GM23248 (cell line): Measurements from ENCODE around the gene USF1. TPM values are rescaled to one million over a fixed set of nuclear protein-coding genes. Genes with fewer than 3 reads are reported as not detected.
A peak's percentile ranks its signal among the peaks of the same experiment; 100 is the strongest.

Source experiments
- DNase-seq: peaks from one replicate; pipeline ENCODE4 v3.0.0-alpha.2; 2015
- H2AFZ ChIP-seq: fragments of 200-600 bp; sonication (generic); 2 replicates; pipeline ENCODE4 v1.6.1; 2016; ENCODE audit warnings: antibody characterized with exemption
- H3F3A ChIP-seq: fragments of 200-600 bp; sonication (generic); 2 replicates; pipeline ENCODE4 v1.6.1; 2016; ENCODE audit warnings: mild to moderate bottlenecking, antibody characterized with exemption, mixed run types; ENCODE audit not compliant: insufficient read depth
- H3K27ac ChIP-seq: fragments of 200-600 bp; sonication (generic); 2 replicates; pipeline ENCODE4 v1.5.1; 2016; ENCODE audit warnings: mild to moderate bottlenecking
- H3K27me3 ChIP-seq: fragments of 200-600 bp; sonication (generic); replicated peaks from 2 replicates; pipeline ENCODE4 v1.6.1; 2016; ENCODE audit warnings: mild to moderate bottlenecking; ENCODE audit not compliant: insufficient read depth
- H3K36me3 ChIP-seq: fragments of 200-600 bp; sonication (generic); 2 replicates; pipeline ENCODE4 v1.6.1; 2016; ENCODE audit warnings: low read depth, mild to moderate bottlenecking
- H3K4me1 ChIP-seq: fragments of 200-600 bp; sonication (generic); 2 replicates; pipeline ENCODE4 v1.6.1; 2016; ENCODE audit warnings: mild to moderate bottlenecking; ENCODE audit not compliant: insufficient read depth
- H3K4me2 ChIP-seq: fragments of 200-600 bp; sonication (generic); one replicate; pipeline ENCODE4 v1.6.1; 2016; ENCODE audit warnings: mild to moderate bottlenecking; ENCODE audit not compliant: unreplicated experiment
- H3K4me3 ChIP-seq: fragments of 200-600 bp; sonication (generic); 2 replicates; pipeline ENCODE4 v1.5.1; 2016; ENCODE audit warnings: mild to moderate bottlenecking
- H3K79me2 ChIP-seq: fragments of 200-600 bp; sonication (generic); 2 replicates; pipeline ENCODE4 v1.6.1; 2016; ENCODE audit warnings: mild to moderate bottlenecking; ENCODE audit not compliant: insufficient read depth
- H3K9ac ChIP-seq: fragments of 200-600 bp; sonication (generic); 2 replicates; pipeline ENCODE4 v1.6.1; 2016; ENCODE audit warnings: mild to moderate bottlenecking
- H3K9me2 ChIP-seq: fragments of 200-600 bp; sonication (generic); 2 replicates; pipeline ENCODE4 v1.6.1; 2016; ENCODE audit warnings: mixed run types, mild to moderate bottlenecking, moderate library complexity; ENCODE audit not compliant: insufficient read depth
- H3K9me3 ChIP-seq: fragments of 200-600 bp; sonication (generic); one replicate; pipeline ENCODE4 v1.6.1; 2017; ENCODE audit warnings: low read depth
- H4K20me1 ChIP-seq: fragments of 200-600 bp; sonication (generic); 2 replicates; pipeline ENCODE4 v1.6.0; 2016; ENCODE audit not compliant: insufficient read depth
- EZH2 ChIP-seq: fragments of 200-600 bp; sonication (generic); IDR thresholded peaks from 2 replicates; pipeline ENCODE4 v1.6.1; 2018; ENCODE audit warnings: antibody characterized with exemption, mild to moderate bottlenecking; ENCODE audit not compliant: insufficient read depth, poor library complexity, severe bottlenecking
- EZH2phosphoT487 ChIP-seq: fragments of 200-600 bp; sonication (generic); IDR thresholded peaks from 2 replicates; pipeline ENCODE4 v1.6.1; 2018; ENCODE audit warnings: antibody characterized with exemption, moderate library complexity, mild to moderate bottlenecking, low read depth; ENCODE audit not compliant: insufficient read depth
- WGBS, 2 experiments: methylation state at CpG; one replicate each; pipeline ENCODE4 v1.1.6; 2015 to 2017; ENCODE audit warnings: low lambda C conversion rate in 2 of 2, low coverage in 1 of 2; ENCODE audit errors: missing lambda C conversion rate in 2 of 2; 5-methylcytosine and 5-hydroxymethylcytosine counted together
- in situ Hi-C: fragments of 300-500 bp; cut with MboI; formaldehyde crosslinking; loops from 2 replicates; pipeline ENCODE4 v1.15.0; 2020
- polyA plus RNA-seq: library from polyadenylated mRNA; unstranded; fragments of >200 nt; fragmentation: Nextera tagmentation; extraction: Ambion mirVana; gene quantifications from 2 replicates; pipeline ENCODE4 v1.2.1, GENCODE V29; 2016
- total RNA-seq: library from RNA; depleted of rRNA; stranded (reverse); fragments of >200 nt; shearing (Covaris generic); gene quantifications from 2 replicates; pipeline ENCODE4 v1.2.3, GENCODE V29; 2014

The USF1 gene
- total and polyA plus RNA-seq, 2 experiments from 2014 or later = 17.1 to 53.2 TPM

GRCh38 chr1:161089251-161089924 lies 43.6 kb upstream of the USF1 start, which contains the start of gene NECTIN4:
NECTIN4 (minus strand) TSS chr1:161089558; CDS start chr1:161089296, 262 bp downstream.
- Histone ChIP-seq H3K9me2 (no peaks in the 10 kb centered on the region), H3K4me2 (peak within 1 kb of the TSS; percentile 16), H4K20me1 (no peaks in the 10 kb centered on the region), H3K27ac (peak within 1 kb of the TSS; percentile 32), H3K9ac (0 out of 2 replicates have a peak within 1 kb of the TSS, but pooled peaks have one; percentile 17), H2AFZ (peak within 1 kb of the TSS; percentile 40; the same call in 1 of the 2 replicates), H3K79me2 (no peaks in the 10 kb centered on the region), H3F3A (0 out of 2 replicates have a peak, but pooled peaks cover 18% of the 10 kb centered on the region), H3K4me3 (no peak within 1 kb of the TSS), H3K27me3 (no peaks in the 10 kb centered on the region), H3K9me3 (no peaks in the 10 kb centered on the region), H3K36me3 (no peaks in the 10 kb centered on the region), H3K4me1 (peaks cover 44% of the 10 kb centered on the region)
- in situ Hi-C loops = no loop called here
- no peak for TF ChIP-seq EZH2
- TF ChIP-seq EZH2phosphoT487 = no peak
- 67 to 75% methylated on average over 17 to 22 of the region's 22 CpGs for WGBS, 2 experiments
- DNase-seq = no peak

GRCh38 chr1:161088587-161089110 lies 42.9 kb upstream of the USF1 start:
- H3K4me2 ChIP-seq = peak overlapping the region; percentile 16
- H3K27me3 ChIP-seq = no peaks in the 10 kb centered on the region
- DNase-seq = peak; percentile 78
- WGBS, 2 experiments = 48 to 51% methylated on average over 3 of the region's 3 CpGs
- H3K9me3 ChIP-seq = no peaks in the 10 kb centered on the region
- H3K36me3 ChIP-seq = no peaks in the 10 kb centered on the region
- no peaks in the 10 kb centered on the region for H3K79me2 ChIP-seq
- no peaks in the 10 kb centered on the region for H4K20me1 ChIP-seq
- 0 out of 2 replicates have a peak overlapping the region, but pooled peaks have one; percentile 17 for H3K9ac ChIP-seq
- no peaks in the 10 kb centered on the region for H3K9me2 ChIP-seq
- peaks cover 51% of the 10 kb centered on the region for H3K4me1 ChIP-seq
- TF ChIP-seq EZH2phosphoT487 (no peak), EZH2 (no peak)
- in situ Hi-C loops = no loop called here
- H3F3A ChIP-seq = peaks cover 25% of the 10 kb centered on the region; the same call in 1 of the 2 replicates
- H3K27ac ChIP-seq = peak overlapping the region; percentile 32
- no peak overlapping the region for H3K4me3 ChIP-seq
- H2AFZ ChIP-seq = peak overlapping the region; percentile 40; the same call in 1 of the 2 replicates

- Histone ChIP-seq H3K4me3 (no peak overlapping the region), H2AFZ (no peak overlapping the region), H3K9me2 (no peaks in the 10 kb centered on the region), H3K27ac (no peak overlapping the region), H3F3A (peaks cover 33% of the 10 kb centered on the region), H3K27me3 (no peaks in the 10 kb centered on the region), H3K4me1 (peaks cover 54% of the 10 kb centered on the region), H4K20me1 (no peaks in the 10 kb centered on the region), H3K4me2 (no peak overlapping the region), H3K9me3 (no peaks in the 10 kb centered on the region), H3K36me3 (no peaks in the 10 kb centered on the region), H3K9ac (no peak overlapping the region), H3K79me2 (no peaks in the 10 kb centered on the region)
- TF ChIP-seq EZH2 = no peak
- TF ChIP-seq EZH2phosphoT487 = no peak
- WGBS, 2 experiments = 29 to 44% methylated on average over 3 to 4 of the region's 4 CpGs
- in situ Hi-C loops = no loop called here
- DNase-seq = no peak
Measured at GRCh38 chr1:161086457-161086856, 40.7 kb upstream of the USF1 start.

GRCh38 chr1:161085165-161085564 lies 39.4 kb upstream of the USF1 start:
- Histone ChIP-seq H3F3A (peaks cover 40% of the 10 kb centered on the region), H3K27me3 (no peaks in the 10 kb centered on the region), H3K79me2 (no peaks in the 10 kb centered on the region), H3K9me2 (no peaks in the 10 kb centered on the region), H2AFZ (peak overlapping the region; percentile 62), H4K20me1 (no peaks in the 10 kb centered on the region), H3K4me2 (no peak overlapping the region), H3K27ac (peak overlapping the region; percentile 88; the same call in 1 of the 2 replicates), H3K9me3 (no peaks in the 10 kb centered on the region), H3K9ac (peak overlapping the region; percentile 17; the same call in 1 of the 2 replicates), H3K36me3 (no peaks in the 10 kb centered on the region), H3K4me3 (no peak overlapping the region), H3K4me1 (peaks cover 67% of the 10 kb centered on the region)
- peak; percentile 60 for DNase-seq
- WGBS, 2 experiments = 59 to 60% methylated on average over 2 of the region's 2 CpGs
- no peak for TF ChIP-seq EZH2
- no peak for TF ChIP-seq EZH2phosphoT487
- in situ Hi-C loops = no loop called here
